GM19324 (cell line): Measurements from ENCODE around the gene ACTN3.
"Not testable (repeated sequence)": the region's sequence is repeated elsewhere in the genome, so short reads cannot be mapped to it uniquely, and the experiment has no call there.

Source experiments
- ATAC-seq: cut with Tn5 transposase; IDR thresholded peaks from one replicate; pipeline ENCODE4 v1.9.1; 2021; ENCODE audit warnings: mild to moderate bottlenecking, moderate library complexity; ENCODE audit not compliant: unreplicated experiment, low FRiP score

The ACTN3 gene

DNA sequence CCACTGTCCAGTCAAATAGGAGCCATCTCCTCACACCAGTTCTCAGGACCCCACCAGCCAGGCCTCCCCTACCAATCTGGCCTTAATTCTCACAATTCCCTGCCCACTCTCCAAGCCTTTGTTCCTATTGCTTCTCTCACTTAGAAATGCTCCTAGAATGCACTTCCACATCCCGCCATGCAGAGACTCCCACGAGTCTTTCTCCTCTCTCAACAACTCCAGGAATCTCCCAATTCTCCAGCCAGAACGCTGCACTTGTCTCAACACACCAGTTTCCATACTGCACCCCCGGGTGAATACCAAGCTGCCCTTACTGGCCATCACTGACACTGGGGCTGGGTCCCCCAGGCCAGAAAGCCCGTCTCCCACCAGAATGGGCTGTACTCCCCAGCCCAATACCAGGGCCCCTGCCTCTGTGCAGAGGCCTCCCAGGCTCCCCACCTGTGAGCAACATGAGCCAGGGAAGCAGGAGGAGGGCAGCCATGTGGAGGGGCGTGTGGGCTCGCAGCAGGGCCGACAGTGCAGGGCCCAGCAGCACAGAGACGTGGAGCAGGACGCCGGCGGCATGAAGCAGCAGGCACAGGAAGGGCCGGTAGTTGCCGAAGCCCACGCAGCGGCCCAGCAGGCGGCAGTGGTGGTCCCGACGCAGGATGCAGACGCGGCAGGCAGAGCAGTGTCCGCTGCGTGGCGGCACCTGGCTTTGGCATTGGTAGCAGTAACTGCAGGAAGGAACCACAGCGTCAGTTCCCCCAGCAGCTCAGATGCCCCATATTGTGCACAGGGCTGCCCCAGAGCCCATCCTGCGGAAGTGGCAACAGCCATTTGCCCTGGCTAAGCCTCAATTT is 3.2 kb upstream of the ACTN3 start:
- ATAC-seq, result no peak

DNA sequence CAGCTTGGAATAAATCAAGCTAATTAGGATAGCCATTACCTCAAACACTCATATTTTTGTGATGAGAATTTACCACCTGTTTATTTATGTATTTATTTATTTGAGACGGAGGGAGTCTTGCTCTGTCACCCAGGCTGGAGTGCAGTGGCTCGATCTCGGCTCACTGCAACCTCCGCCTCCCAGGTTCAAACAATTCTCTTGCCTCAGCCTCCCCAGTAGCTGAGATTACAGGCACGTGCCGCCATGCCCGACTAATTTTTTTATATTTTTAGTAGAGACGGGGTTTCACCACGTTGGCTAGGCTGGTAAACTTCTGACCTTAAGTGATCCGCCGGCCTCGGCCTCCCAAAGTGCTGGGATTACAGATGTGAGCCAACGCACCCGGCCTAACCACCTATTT is 1.8 kb upstream of the ACTN3 start:
- ATAC-seq, result not testable (repeated sequence)

DNA sequence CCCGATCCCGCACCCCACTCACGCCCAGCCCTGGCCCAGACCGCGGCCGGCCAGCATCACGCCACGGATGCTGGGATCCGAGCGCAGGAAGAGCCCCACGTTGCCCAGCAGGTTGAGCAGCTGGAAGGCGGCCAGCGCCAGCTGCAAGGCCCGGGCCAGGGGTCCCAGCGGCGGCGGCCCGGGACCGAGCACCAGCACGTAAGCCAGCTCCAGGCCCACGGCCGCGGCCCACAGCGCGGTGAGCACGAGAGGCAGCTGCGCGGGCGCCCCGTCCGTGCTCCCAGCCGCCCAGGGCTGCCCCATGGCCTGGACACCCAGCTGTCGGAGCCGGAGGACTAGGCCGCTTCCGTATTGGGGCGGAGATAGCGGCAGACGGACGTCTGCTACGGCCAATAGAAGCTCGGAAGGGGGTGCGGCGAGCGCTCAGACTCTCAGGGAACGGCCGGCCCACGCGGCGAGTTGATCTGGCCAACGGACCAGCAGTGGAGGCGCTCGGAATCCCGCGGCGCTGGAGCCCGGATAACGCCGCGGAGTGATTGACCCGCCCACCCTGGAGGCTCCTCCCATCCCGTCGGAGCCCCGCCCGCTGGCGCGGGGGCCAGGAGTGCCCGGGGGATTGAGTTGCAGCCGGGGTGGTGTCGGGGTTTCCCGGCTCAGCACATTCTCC is 869 bp upstream of the ACTN3 start, which contains the start of gene ZDHHC24:
Gene ZDHHC24 (minus strand): TSS at position 348 of the 667 bp plus-strand sequence. CDS start 45 bp downstream, at position 303.
- peak; percentile 90 for ATAC-seq

DNA sequence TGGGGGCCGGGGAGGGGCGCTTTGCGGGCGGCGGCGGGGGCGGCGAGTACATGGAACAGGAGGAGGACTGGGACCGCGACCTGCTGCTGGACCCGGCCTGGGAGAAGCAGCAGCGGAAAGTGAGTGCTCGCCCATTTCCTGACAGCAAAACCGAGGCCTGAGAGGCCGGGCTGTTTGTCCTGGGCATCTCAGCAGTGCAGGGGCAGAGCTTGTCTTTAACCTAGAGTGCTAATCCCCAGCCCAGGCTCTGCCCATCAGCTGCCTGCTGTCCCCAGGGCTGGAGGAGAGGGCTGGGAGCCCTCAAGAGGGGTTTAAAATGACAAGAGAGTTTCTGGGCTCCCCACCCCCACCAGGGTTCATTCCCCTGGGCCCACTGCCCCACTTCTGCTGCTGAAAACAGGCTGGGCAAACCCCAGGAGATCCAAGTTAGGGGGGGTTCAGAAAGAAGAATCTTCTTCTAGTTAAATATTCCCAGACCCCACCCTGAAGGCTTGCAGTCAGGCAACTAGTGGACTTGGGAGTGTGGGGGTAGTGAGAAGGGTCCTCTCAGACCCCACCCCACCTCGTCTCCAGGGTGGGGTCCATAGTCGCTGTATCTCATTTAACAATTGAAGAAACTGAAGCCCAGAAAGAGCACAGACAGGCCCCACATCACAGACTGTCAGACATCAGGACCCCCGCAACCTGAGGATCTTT is 411 bp downstream of the ACTN3 start:
- ATAC-seq, result no peak

DNA sequence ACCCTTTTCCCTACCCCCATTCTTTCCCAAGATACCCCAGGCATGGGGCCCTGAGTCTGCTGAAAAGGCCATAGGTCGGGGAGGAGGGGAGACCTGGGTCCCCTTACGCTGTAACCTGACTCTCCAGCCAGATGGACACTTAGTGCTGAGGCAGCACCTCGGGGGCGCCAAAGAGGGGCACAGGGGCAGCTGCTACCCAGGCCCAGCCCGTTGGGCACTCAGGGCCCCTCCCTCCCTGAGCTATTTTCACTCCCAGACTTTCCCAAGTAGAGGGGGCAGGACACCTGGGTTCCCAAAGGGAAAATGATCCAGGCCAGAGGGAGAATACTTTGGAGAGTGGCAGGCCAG is 933 bp downstream of the ACTN3 start:
- ATAC-seq, result no peak

DNA sequence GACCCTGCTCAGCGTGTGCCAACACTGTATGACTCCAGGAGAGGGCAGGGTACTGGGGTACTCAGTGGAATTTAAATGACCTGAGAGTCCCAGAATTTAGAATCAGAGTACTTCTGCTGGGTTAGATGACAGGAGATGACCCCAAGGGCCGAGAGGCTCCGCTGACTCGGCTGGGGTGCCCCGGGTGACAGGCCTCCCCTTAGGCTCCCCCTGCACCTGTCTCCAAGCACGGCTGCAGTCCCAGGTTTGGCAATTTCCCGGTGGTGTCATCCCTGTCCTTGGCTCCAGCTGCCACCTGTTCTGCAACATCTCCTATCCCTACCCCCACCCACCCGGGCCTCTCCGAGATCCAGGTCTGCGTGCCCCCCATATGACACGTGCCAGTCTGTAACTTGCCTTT is 1.3 kb downstream of the ACTN3 start:
- ATAC-seq, result no peak

DNA sequence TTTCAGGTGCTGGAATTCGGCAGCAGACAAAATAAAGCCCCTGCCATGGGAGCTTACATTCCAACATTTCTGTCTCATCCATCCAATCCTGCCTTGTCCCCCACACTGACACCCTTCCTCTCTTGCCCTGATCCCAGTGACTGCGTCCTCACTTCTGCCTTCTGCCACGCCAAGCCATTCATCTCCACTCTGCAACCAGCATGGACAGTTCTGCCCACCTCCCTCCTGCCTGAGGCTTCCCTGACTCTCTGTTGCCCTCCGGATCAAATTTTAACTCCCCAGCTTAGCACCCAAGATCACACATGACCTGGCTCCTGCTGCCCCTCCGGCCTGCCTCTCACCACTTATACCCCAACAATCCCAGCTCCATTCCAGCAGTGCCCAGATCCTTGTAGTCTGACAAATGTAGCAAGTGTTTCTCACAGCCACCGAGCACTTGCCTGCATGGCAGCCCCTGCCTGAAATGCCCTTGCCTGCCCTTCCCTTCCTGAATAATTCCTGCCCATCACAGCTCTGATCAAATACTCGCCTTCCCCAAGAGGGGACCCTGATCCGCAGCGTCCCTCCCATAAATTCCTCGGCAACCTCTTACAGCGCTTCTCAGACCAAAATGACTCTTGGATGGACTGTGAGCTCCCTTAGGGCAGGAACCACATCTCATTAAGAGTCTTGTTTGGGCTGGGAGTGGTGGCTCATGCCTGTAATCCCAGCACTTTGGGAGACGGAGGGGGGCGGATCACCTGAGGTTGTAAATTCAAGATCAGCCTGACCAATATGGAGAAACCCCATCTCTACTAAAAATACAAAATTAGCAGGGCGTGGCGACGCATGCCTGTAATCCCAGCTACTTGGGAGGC is 2.3 kb downstream of the ACTN3 start:
- ATAC-seq, result no peak

DNA sequence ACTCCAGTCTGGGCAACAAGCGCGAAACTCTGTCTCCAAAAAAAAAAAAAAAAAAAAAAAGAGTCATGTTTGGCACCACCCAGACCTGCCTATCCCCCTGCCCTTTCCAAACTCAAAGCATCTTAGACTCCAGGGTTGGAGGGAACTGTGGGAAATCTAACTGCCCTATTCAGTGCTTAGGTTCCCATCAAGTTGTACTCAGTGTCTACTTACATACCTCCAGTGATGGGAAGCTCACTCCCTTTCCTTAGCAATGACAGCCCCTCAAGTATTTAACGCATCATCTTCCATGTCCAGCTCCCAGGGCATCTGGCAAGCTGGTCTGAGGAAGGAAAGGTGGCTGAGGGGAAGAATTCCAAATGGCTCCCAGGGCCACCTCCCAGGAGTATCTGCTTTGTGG is 3.0 kb downstream of the ACTN3 start:
- no peak for ATAC-seq

DNA sequence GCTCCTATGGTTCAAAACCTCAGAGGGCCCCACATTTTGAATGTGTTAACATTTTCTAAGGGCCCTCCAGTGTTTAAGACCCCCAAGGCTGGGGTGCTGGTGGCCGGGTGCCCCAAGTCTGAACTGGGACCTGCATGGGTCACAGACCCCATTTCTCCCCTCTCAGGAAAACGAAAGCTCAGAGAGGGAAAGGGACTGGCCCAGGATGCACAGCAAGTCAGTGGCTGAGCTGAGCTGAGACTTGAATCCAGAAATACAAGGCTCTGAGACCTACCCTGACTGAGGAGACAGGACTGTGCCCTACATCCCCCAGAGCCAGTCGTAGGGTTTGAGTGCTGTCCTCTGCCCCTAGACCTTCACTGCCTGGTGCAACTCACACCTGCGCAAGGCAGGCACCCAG is 4.2 kb downstream of the ACTN3 start:
- ATAC-seq, result no peak

DNA sequence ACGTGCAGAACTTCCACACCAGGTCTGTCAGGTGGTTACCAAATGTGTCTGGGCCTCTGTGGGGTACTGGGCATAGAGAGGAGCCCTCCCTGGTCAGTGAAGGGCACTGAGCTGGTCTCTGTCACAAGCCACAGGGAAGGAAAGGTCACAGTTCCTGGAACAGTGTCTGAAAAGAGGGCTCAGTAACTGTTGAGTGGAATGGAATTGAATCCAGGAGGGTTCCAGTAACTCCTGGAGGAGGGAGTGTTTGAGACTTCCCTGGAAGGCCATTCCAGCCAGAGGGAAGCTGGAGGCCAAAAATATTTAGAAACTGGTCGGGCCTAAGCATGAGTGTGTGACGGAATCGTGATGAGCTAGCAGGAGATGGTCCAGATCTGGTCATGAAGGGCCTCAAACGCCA is 7.9 kb downstream of the ACTN3 start:
- ATAC-seq, result no peak

DNA sequence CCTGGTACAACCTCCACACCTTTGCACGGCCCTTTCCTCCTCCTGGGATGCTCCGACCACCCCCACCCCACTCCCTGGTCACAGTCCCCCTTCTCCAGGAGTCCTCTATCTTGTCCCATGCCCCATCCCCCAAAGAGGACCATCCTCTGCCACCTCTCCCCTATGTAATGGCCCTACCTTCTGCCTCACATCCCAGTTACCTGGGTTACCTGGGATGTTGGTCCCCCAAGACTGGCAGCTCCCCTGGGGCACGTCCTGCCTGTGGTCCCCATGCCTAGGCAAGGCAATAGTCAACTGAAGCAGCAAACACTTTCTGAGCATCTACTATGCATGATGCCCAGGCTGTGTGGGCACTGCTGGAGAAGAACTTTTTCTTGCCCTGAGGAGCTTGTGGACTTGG is 8.7 kb downstream of the ACTN3 start:
- ATAC-seq, result no peak

DNA sequence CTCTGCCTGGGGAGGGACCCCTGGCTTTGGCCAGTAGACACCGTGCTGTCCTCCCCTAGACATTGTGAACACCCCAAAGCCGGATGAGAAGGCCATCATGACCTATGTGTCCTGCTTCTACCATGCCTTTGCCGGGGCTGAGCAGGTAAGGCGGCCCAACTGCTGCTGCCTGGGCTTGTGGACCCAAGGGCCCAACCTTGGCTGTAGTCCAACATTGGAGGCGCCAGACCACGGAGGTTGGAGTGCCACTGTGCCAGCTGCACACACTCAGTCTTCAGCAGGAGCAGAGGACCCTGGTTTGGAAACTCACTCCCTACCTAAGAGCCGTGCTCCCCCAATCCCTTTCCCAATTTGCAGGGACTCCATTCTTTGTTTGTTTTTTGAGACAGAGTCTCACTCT is 9.4 kb downstream of the ACTN3 start:
- no peak for ATAC-seq

DNA sequence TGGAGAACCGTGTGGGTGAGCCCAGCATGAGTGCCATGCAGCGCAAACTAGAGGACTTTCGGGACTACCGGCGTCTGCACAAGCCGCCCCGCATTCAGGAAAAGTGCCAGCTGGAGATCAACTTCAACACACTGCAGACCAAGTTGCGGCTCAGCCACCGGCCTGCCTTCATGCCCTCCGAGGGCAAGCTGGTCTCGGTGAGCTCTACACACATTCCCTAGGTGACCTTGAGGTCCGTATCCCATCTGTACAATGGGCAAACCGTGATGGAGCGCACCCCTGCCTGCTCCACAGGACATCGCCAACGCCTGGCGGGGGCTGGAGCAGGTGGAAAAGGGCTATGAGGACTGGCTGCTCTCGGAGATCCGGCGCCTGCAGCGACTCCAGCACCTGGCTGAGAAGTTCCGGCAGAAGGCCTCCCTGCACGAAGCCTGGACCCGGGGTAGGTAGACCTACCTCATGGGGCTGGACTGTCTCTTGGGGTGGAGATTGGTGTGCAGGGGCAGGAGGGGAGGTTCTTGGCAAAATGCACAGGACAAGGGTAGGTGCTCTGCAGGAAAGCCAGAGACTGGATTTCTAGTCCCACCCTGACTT is 11.1 kb downstream of the ACTN3 start:
- ATAC-seq, result no peak

DNA sequence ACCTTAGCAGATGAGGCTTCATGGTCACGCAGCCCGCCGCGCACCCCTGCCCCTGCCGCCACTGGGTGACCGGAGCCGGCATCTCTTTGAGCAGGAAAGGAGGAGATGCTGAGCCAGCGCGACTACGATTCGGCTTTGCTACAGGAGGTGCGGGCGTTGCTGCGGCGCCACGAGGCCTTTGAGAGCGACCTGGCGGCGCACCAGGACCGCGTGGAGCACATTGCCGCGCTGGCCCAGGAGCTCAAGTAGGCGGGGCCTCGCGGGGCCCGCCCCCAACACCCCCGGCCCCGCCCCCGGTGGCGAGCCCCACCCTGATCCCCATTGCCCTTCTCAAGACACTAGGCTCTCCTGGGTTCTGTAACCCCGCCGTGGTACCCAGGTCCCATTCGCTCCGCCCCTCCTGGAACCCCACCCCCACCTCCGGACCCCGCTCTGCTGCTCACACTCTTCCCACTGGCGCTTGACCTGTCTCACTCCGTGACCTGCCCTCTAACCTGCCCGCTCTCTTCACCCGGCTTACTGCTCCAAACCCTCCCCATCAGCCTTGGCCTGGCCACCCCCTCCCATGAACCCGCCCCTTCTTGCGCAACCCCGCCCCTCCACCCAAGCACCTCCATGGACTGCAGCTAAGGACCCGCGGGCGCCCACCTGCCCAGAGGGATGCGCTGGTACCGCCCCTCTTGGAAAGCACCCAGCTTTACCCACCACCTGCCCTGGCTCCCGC is 12.6 kb downstream of the ACTN3 start:
- no peak for ATAC-seq

DNA sequence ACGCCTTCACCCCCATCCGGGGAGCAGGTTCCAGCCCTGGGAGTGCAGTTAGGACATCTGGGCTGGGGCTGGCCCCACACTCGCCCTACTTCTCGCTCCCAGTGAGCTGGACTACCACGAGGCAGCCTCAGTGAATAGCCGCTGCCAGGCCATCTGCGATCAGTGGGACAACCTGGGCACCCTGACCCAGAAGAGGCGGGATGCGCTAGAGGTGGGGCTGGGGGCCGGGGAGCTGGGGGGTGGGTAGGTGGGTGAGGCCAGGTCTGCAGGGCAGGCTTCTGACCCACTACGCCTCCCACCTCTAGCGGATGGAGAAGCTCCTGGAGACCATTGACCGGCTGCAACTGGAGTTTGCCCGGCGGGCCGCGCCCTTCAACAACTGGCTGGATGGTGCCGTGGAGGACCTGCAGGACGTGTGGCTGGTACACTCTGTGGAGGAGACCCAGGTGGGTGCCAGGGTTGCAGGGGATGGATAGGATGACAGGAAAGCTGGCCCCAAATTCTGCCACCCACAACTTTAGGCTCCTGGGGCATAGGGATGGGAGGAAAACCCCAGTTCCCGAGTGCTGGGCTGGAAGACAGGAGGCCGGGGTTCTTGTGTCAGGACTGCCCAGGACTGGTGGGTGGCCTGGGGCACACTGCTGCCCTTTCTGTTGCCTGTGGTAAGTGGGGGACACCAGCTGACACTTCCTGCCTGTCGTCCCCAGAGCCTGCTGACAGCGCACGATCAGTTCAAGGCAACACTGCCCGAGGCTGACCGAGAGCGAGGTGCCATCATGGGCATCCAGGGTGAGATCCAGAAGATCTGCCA is 13.4 kb downstream of the ACTN3 start:
- no peak for ATAC-seq

DNA sequence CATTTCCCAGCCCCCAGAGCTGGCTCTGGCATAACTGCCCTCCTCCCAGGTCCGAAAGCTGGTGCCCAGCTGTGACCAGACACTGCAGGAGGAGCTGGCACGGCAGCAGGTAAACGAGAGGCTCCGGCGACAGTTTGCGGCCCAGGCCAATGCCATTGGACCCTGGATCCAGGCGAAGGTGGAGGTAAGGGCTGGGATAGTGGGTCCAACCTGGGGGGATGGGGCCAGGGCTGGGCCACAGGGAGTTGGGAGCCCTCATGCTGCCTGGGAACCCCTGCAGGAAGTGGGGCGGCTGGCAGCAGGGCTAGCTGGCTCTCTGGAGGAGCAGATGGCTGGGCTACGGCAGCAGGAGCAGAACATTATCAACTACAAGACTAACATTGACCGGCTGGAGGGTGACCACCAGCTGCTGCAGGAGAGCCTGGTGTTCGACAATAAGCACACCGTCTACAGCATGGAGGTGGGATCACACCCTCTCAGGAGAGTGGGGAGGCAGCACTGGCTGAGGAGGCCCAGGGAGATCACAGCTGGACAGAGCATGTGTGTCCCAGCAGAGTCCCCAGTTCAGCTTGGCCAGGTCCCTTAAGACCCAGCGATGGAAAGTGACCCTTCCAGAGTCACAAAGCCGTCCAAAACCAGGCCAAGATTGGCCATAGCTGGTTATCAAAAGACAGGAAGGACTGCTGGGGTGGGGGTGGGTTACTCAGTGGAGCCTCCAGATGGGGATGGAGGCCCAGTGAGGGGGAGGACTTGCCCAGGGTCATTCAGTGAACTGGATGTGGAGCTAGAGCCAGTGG is 14.7 kb downstream of the ACTN3 start:
- ATAC-seq, result no peak

DNA sequence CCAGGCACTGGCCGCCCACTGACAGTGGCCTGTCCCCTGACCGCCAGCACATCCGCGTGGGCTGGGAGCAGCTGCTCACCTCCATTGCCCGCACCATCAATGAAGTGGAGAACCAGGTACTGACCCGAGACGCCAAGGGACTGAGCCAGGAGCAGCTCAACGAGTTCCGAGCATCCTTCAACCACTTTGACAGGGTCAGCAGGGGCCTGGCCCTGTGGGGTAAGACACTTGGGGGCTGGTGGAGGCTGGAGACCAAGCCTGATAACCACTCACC is 15.2 kb downstream of the ACTN3 start:
- ATAC-seq, result no peak

DNA sequence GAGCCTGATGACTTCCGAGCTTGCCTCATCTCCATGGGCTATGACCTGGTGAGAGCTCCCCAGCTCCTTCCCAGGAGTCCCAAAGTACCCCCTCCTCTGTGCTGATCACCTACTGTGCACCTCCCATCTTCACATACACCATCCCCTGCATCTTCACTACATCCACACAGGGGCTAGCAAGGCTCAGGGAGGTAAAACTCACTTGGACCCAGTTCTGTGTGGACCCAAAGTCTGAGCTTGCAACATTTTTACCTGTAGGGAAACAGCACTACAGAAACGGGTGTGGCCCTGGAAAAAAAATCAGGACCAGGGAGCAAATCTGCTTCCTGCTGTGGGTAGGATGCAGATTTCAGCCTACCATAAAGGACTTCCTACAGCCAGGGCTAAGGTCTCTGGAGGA is 15.6 kb downstream of the ACTN3 start:
- ATAC-seq, result no peak
